NB4 (cell line): ENCODE data around the gene UBXN11.

Experiments used
- DNase-seq: peaks from one replicate; pipeline ENCODE4 v3.0.0; 2010; ENCODE audit warnings: low read depth
- H3K4me3 ChIP-seq: one replicate; pipeline ENCODE4 v1.5.1; 2011; ENCODE audit warnings: mild to moderate bottlenecking, low read depth, low read length, moderate library complexity
- MAX ChIP-seq: IDR thresholded peaks from 2 replicates; pipeline ENCODE4 v1.6.1; 2011; ENCODE audit warnings: low read depth, low read length
- MYC ChIP-seq: IDR thresholded peaks from 2 replicates; pipeline ENCODE4 v1.6.1; 2011; ENCODE audit warnings: low read depth, low read length
- POLR2A ChIP-seq: IDR thresholded peaks from 2 replicates; pipeline ENCODE4 v1.6.1; 2011; ENCODE audit warnings: mild to moderate bottlenecking; ENCODE audit not compliant: insufficient read length; ENCODE audit errors: extremely low read depth
- TF ChIP-seq, protein P1 (sequence below): IDR thresholded peaks from one replicate; pipeline ENCODE4 v1.5.1; 2012; ENCODE audit warnings: low read depth, low read length

The UBXN11 gene

DNA sequence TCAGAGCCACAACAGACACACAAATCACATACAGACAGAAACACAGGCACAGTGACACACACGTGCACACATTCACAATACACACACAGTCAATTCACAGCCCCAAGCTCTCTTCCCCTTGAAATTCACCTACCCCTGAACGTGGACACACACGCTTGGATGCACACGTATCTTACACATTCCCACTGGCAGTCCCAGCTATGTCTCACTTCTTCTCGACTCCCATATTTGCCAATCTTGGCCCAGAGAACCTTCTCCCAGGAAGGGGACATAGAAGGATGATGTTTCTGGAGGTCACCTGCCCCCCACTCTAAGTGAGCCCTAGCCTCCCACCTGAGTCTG lies 45.9 kb upstream of the UBXN11 start:
- TF ChIP-seq, protein P1, sequence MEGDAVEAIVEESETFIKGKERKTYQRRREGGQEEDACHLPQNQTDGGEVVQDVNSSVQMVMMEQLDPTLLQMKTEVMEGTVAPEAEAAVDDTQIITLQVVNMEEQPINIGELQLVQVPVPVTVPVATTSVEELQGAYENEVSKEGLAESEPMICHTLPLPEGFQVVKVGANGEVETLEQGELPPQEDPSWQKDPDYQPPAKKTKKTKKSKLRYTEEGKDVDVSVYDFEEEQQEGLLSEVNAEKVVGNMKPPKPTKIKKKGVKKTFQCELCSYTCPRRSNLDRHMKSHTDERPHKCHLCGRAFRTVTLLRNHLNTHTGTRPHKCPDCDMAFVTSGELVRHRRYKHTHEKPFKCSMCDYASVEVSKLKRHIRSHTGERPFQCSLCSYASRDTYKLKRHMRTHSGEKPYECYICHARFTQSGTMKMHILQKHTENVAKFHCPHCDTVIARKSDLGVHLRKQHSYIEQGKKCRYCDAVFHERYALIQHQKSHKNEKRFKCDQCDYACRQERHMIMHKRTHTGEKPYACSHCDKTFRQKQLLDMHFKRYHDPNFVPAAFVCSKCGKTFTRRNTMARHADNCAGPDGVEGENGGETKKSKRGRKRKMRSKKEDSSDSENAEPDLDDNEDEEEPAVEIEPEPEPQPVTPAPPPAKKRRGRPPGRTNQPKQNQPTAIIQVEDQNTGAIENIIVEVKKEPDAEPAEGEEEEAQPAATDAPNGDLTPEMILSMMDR = no peak
- H3K4me3 ChIP-seq = no peak overlapping the region
- DNase-seq = no peak

- DNase-seq = no peak
- no peak overlapping the region for H3K4me3 ChIP-seq
- TF ChIP-seq, protein P1 = no peak
- TF ChIP-seq MAX = no peak
- TF ChIP-seq POLR2A = no peak
- TF ChIP-seq MYC = no peak
Measured at GRCh38 chr1:26351590-26352337, 45.3 kb upstream of the UBXN11 start.

DNA sequence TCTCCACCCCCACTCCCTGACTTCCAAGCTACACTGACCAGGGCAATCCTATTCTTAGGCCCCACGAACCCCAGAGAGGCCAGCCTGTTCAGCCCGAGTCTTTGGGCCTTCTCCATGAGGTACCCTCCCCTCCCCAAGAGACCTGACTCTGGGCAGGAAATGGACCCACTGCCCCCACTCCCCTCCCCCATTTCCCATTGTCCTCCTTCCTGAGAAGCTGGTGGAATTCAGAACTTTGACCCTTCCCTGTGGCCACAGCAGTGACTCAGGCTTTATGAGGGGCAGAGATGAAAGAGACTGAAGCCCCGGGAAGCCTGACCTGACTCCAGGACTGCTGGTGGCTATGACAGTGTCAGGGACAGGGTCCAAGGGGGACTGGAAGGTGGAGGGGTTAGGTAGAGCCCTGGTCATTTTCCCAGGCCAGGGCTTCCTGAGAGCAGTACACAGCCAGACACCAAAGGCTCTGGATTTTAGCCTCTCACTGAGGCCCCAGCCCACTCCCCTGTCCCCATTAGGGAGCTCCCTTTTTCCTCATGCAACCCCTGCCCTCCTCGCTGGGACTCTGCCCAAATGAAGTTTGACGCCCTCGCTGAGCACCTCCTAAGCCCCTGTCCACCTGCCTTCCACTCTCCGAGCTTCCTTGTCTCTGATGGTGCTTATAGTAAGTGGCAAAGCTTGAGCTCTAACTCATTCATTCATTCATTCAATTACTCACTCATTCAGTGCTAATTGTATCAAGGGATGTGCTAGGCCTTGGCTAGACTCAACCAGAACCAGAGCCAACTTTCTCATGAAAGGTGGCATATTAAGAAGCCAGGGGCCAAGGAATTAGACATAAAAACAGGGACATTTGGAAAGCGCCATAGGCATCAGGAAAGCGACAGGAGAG lies 44.5 kb upstream of the UBXN11 start:
- TF ChIP-seq, protein P1 = no peak
- TF ChIP-seq MAX = no peak
- no peak for DNase-seq
- no peak overlapping the region for H3K4me3 ChIP-seq

DNA sequence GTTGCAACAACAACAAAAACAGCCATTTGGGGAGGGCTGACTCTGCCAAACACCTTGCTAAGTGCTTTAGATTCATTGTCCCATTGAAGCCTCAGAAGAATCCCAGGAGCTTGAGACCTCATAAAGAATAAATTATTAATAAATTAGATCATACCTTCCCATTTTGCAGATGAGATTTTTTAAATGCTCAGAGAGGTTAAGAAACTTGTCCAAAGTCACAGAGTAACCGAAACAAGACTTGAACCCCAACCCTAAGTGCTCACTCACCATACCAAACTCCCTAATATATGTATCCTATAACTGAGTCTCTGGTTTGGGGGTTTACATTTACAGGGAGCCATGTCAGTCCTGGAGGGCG lies 43.9 kb upstream of the UBXN11 start:
- TF ChIP-seq, protein P1 = no peak
- TF ChIP-seq MYC (no peak), MAX (no peak), POLR2A (no peak)
- DNase-seq = no peak
- H3K4me3 ChIP-seq = no peak overlapping the region

GRCh38 chr1:26349877-26350244 lies 43.4 kb upstream of the UBXN11 start:
- H3K4me3 ChIP-seq = no peak overlapping the region
- TF ChIP-seq, protein P1 = no peak
- TF ChIP-seq POLR2A = no peak
- no peak for TF ChIP-seq MAX
- TF ChIP-seq MYC = no peak
- DNase-seq = no peak
